GM12874 (cell line): ENCODE data around the gene FZR1.

Source experiments
- CTCF ChIP-seq: IDR thresholded peaks from 2 replicates; pipeline ENCODE4 v1.5.1; 2011; ENCODE audit warnings: low read depth, mild to moderate bottlenecking, control low read depth, low read length, moderate library complexity; ENCODE audit not compliant: insufficient read depth

FZR1 gene

GRCh38 chr19:3494051-3494450 is 12.1 kb upstream of the FZR1 start:
- no peak for TF ChIP-seq CTCF

DNA sequence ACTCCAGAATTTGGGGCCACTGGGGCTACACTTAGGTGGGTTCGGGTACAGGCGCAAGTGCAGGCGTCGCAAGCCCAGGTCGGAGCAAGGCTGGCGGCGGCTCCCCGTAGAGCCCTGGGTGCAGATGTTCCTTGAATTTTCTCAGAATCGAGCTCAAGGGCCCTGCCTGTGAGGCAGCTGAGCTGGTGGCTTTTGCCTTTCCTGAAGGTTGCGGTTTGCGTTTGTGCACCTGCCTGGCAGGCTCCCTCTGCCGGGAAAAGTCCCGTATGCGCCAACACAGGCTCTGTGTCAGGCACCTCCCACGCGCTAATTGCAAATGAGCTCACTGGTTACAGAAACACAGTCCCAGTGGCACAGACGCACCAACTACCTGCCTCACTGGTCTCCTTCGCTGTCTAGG is 11.6 kb upstream of the FZR1 start:
- no peak for TF ChIP-seq CTCF

- TF ChIP-seq CTCF: no peak
These were observed 9.5 kb upstream of the FZR1 start for GRCh38 chr19:3496392-3497273.

DNA sequence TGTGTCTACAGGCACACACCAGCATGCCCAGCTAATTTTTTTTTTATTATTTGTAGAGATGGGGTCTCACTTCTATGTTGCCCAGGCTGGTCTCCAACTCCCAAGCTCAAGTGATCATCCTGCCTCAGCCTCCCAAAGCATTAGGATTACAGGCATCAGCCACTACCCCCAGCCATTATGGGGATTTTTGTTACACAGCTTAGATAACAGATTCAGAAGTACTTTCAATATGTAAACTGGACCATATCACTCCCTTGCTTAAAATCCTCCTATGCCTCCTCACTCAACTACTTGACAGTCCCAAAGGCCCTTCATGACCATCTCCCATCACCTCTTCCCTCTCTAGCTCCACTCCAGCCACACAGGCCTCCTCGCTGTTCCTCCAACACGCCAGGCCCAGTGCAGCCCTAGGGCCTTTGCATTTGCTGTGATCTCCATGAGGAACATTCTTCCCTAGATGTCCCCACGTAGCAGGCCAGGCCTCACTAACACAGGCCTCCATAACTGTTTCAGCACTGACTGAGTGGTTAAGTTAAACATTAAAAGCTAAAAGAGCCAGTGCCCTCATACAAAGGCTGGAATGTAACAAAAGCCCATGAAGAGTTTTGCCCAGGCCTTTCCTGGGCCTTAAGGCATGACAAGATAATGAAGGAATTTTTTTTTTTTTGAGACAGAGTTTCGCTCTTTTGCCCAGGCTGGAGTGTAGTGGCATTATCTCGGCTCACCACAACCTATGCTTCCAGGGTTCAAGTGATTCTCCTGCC is 8.2 kb upstream of the FZR1 start:
- TF ChIP-seq CTCF: no peak

GRCh38 chr19:3499738-3500428 is 6.2 kb upstream of the FZR1 start:
- no peak for TF ChIP-seq CTCF

DNA sequence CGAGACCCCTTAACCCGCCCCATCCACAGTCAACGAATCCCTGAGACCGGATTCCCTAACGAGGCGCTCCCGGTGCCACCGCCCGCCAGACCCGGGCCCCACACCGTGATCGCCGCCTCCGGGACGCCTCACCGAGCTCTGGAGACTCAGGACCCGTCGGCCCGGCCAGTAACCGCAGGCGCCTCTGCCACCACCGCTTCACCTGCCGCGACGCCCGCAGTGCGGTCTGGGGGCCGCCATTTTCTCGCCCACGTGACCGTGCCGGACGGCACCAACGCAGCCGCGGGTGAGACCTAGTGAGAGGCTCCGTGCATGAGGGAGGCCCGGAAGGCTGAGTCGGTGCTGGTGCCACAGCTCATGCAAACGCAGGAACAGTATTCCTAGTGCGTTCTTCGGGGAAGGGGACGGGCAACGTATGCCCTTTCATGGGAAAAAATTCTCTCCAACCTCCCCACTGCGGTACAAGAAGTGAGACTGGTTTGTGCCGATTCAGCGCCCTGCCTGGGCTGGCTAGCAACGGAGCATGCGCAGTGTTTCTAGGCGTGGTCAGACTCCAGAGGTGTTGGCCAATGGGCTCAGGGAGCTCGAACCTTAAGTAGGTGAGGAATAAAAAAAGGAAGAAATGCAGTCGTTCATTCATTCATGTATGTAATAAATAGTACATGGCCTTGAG is 5.5 kb upstream of the FZR1 start, which contains the start of gene DOHH:
TSS of gene DOHH (minus strand) at position 246 of the 673 bp plus-strand sequence. CDS start 3,860 bp downstream, outside the sequence.
- TF ChIP-seq CTCF: no peak
